HepG2 (cell line): ENCODE measurements around the gene WDR31. TPM values are rescaled to one million over a fixed set of nuclear protein-coding genes. Genes with fewer than 3 reads are reported as not detected.

ENCODE experiments used
- HES4 ChIP-seq: sonication (generic); formaldehyde crosslinking; IDR thresholded peaks from 2 replicates; pipeline ENCODE4 v1.9.0; 2021; ENCODE audit warnings: mild to moderate bottlenecking, missing genetic modification reagents, borderline replicate concordance
- IKZF4 ChIP-seq: sonication (generic); formaldehyde crosslinking; IDR thresholded peaks from 2 replicates; pipeline ENCODE4 v1.5.1; 2020; ENCODE audit warnings: borderline replicate concordance, mild to moderate bottlenecking, low read depth, missing genetic modification reagents; ENCODE audit errors: not compliant biosample characterization
- IRF2 ChIP-seq: IDR thresholded peaks from 2 replicates; pipeline ENCODE4 v1.6.1; 2018; ENCODE audit warnings: missing genetic modification reagents, missing compliant biosample characterization
- IRF9 ChIP-seq: sonication (generic); formaldehyde crosslinking; IDR thresholded peaks from 2 replicates; pipeline ENCODE4 v1.8.0; 2022; ENCODE audit warnings: missing genetic modification reagents, mild to moderate bottlenecking, borderline replicate concordance
- NONO ChIP-seq, 2 experiments: fragments of 450-650 bp in 1 of 2; sonication (generic) in 1 of 2; formaldehyde crosslinking in 1 of 2; IDR thresholded peaks in 1 of 2; conservative IDR thresholded peaks in 1 of 2; 2 replicates each; pipeline versions ENCODE4 v1.6.1 to v1.8.0; 2017 to 2022; ENCODE audit warnings: mild to moderate bottlenecking in 1 of 2, missing genetic modification reagents in 1 of 2, moderate library complexity in 1 of 2
- SRF ChIP-seq: IDR thresholded peaks from 2 replicates; pipeline ENCODE4 v1.6.1; 2011; ENCODE audit warnings: mild to moderate bottlenecking, low read depth, low read length, moderate library complexity
- TCF7L2 ChIP-seq: IDR thresholded peaks from 2 replicates; pipeline ENCODE4 v1.6.1; 2011; ENCODE audit warnings: mild to moderate bottlenecking, low read depth, low read length, moderate library complexity
- WIZ ChIP-seq: sonication (generic); formaldehyde crosslinking; IDR thresholded peaks from 2 replicates; pipeline ENCODE4 v1.5.1; 2020; ENCODE audit warnings: mild to moderate bottlenecking, missing genetic modification reagents
- ZMYM3 ChIP-seq: sonication (generic); formaldehyde crosslinking; IDR thresholded peaks from 2 replicates; pipeline ENCODE4 v1.5.1; 2020; ENCODE audit warnings: mild to moderate bottlenecking, missing genetic modification reagents
- ZNF569 ChIP-seq: sonication (generic); formaldehyde crosslinking; IDR thresholded peaks from 2 replicates; pipeline ENCODE4 v1.5.0; 2020; ENCODE audit warnings: mild to moderate bottlenecking, missing genetic modification reagents, moderate library complexity, borderline replicate concordance
- ZNF576 ChIP-seq: sonication (generic); formaldehyde crosslinking; IDR thresholded peaks from 2 replicates; pipeline ENCODE4 v1.4.0; 2020; ENCODE audit warnings: mild to moderate bottlenecking, missing genetic modification reagents
- ZNF589 ChIP-seq: sonication (generic); formaldehyde crosslinking; conservative IDR thresholded peaks from 2 replicates; pipeline ENCODE4 v1.8.0; 2022; ENCODE audit warnings: mild to moderate bottlenecking, moderate library complexity, missing genetic modification reagents
- ZNF773 ChIP-seq: sonication (generic); formaldehyde crosslinking; IDR thresholded peaks from 2 replicates; pipeline ENCODE4 v1.4.0; 2020; ENCODE audit warnings: missing genetic modification reagents, borderline replicate concordance
- ZNF878 ChIP-seq: sonication (generic); formaldehyde crosslinking; IDR thresholded peaks from 2 replicates; pipeline ENCODE4 v1.8.1; 2023; ENCODE audit warnings: mild to moderate bottlenecking, missing genetic modification reagents, moderate library complexity
- polyA plus RNA-seq, 8 experiments: library from polyadenylated mRNA; depleted of rRNA in 3 of 8; stranded (reverse) in 7 of 8; unstranded in 1 of 8; fragments of >200 nt; fragmentation: Illumina TruSeq in 4 of 8; extraction: Trizol in 4 of 8; gene quantifications; 2 replicates each; pipeline versions ENCODE4 v1.2.1 to v1.2.3, GENCODE V29; 2011 to 2016; ENCODE audit warnings: low read depth in 4 of 8, missing spikeins in 1 of 8, mixed read lengths in 1 of 8; ENCODE audit not compliant: insufficient read depth in 1 of 8
- total RNA-seq, 5 experiments: library from RNA; depleted of rRNA; stranded (reverse); fragments of >200 nt; fragmentation: Illumina TruSeq; extraction: Trizol; gene quantifications; 2 replicates each; pipeline ENCODE4 v1.2.3, GENCODE V29; 2016; ENCODE audit warnings: low read depth in 1 of 5
- TF ChIP-seq, protein P1 (sequence below): sonication (generic); formaldehyde crosslinking; conservative IDR thresholded peaks from 2 replicates; pipeline ENCODE4 v1.4.0; 2020; ENCODE audit warnings: mild to moderate bottlenecking, missing genetic modification reagents, moderate library complexity
- TF ChIP-seq, protein P2 (sequence below): sonication (generic); formaldehyde crosslinking; IDR thresholded peaks from 2 replicates; pipeline ENCODE4 v1.5.1; 2020; ENCODE audit warnings: missing genetic modification reagents, mild to moderate bottlenecking, borderline replicate concordance
- TF ChIP-seq, protein P3 (sequence below): sonication (generic); formaldehyde crosslinking; IDR thresholded peaks from 2 replicates; pipeline ENCODE4 v1.4.0; 2020; ENCODE audit warnings: missing genetic modification reagents, borderline replicate concordance

The WDR31 gene
- total and polyA plus RNA-seq, 2 of the 13 experiments (the other 11 are each of a cell fraction or from before 2014, with no cell fraction given): 0.33 to 1.7 TPM

GRCh38 chr9:113376634-113377567, 36.8 kb upstream of the WDR31 start, which contains the start of gene HDHD3 (continued):
- TF ChIP-seq, protein P1, sequence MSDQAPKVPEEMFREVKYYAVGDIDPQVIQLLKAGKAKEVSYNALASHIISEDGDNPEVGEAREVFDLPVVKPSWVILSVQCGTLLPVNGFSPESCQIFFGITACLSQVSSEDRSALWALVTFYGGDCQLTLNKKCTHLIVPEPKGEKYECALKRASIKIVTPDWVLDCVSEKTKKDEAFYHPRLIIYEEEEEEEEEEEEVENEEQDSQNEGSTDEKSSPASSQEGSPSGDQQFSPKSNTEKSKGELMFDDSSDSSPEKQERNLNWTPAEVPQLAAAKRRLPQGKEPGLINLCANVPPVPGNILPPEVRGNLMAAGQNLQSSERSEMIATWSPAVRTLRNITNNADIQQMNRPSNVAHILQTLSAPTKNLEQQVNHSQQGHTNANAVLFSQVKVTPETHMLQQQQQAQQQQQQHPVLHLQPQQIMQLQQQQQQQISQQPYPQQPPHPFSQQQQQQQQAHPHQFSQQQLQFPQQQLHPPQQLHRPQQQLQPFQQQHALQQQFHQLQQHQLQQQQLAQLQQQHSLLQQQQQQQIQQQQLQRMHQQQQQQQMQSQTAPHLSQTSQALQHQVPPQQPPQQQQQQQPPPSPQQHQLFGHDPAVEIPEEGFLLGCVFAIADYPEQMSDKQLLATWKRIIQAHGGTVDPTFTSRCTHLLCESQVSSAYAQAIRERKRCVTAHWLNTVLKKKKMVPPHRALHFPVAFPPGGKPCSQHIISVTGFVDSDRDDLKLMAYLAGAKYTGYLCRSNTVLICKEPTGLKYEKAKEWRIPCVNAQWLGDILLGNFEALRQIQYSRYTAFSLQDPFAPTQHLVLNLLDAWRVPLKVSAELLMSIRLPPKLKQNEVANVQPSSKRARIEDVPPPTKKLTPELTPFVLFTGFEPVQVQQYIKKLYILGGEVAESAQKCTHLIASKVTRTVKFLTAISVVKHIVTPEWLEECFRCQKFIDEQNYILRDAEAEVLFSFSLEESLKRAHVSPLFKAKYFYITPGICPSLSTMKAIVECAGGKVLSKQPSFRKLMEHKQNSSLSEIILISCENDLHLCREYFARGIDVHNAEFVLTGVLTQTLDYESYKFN: peak; percentile 63
- TF ChIP-seq ZMYM3 (CRISPR knock-in tag) (peak; percentile 51; the same call in 1 of the 2 replicates), IRF9 (no peak; the same call in 1 of the 2 replicates), TCF7L2 (no peak), WIZ (CRISPR knock-in tag) (no peak), ZNF773 (CRISPR knock-in tag) (no peak), IKZF4 (CRISPR knock-in tag) (no peak), ZNF569 (CRISPR knock-in tag) (no peak), ZNF589 (CRISPR knock-in tag) (0 out of 2 replicates have a peak, but pooled peaks have one; percentile 54), ZNF576 (CRISPR knock-in tag) (no peak), IRF2 (CRISPR knock-in tag) (no peak; the same call in 1 of the 2 replicates), ZNF878 (CRISPR knock-in tag) (peak; percentile 44; the same call in 1 of the 2 replicates), NONO (IDR thresholded peaks at IDR 0.05) (no peak), NONO (CRISPR knock-in tag; conservative IDR thresholded peaks at IDR 0.05) (peak; percentile 84), SRF (no peak), HES4 (CRISPR knock-in tag) (peak; percentile 69)
- TF ChIP-seq, protein P2, sequence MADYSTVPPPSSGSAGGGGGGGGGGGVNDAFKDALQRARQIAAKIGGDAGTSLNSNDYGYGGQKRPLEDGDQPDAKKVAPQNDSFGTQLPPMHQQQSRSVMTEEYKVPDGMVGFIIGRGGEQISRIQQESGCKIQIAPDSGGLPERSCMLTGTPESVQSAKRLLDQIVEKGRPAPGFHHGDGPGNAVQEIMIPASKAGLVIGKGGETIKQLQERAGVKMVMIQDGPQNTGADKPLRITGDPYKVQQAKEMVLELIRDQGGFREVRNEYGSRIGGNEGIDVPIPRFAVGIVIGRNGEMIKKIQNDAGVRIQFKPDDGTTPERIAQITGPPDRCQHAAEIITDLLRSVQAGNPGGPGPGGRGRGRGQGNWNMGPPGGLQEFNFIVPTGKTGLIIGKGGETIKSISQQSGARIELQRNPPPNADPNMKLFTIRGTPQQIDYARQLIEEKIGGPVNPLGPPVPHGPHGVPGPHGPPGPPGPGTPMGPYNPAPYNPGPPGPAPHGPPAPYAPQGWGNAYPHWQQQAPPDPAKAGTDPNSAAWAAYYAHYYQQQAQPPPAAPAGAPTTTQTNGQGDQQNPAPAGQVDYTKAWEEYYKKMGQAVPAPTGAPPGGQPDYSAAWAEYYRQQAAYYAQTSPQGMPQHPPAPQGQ: no peak
- TF ChIP-seq, protein P3, sequence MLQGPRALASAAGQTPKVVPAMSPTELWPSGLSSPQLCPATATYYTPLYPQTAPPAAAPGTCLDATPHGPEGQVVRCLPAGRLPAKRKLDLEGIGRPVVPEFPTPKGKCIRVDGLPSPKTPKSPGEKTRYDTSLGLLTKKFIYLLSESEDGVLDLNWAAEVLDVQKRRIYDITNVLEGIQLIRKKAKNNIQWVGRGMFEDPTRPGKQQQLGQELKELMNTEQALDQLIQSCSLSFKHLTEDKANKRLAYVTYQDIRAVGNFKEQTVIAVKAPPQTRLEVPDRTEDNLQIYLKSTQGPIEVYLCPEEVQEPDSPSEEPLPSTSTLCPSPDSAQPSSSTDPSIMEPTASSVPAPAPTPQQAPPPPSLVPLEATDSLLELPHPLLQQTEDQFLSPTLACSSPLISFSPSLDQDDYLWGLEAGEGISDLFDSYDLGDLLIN: no peak
